ENCODE measurements around the gene UBAP1. TPM values are rescaled to one million over a fixed set of nuclear protein-coding genes. Genes with fewer than 3 reads are reported as not detected.

UBAP1 gene
- total RNA-seq, 1 donor from 2014 or later, result 32.5 TPM

DNA sequence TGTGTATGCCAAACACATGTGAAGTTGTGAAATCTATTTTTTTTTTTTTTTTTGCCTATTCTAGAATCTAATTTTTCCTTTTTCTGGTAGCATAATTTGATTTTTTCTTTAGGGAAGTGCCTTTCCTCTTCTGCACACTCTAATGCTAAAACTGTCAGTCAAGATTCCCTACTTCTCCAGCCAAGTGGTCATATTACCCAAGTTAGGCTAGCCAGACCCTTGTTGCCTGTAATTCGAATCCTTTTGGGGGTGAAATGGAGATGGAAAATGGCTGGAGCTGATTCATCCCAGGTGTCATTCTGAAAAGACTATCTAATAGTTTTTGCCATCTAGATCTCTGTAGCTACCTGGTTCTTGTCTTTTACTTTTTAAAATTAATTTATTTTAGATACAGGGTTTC lies 24.8 kb upstream of the UBAP1 start:
- H3K9me3 Mint-ChIP-seq (ENCODE audit: unreplicated experiment), result no peaks in the 10 kb centered on the region
- H3K4me1 Mint-ChIP-seq (ENCODE audit: unreplicated experiment), result peaks cover 15% of the 10 kb centered on the region
- DNase-seq (ENCODE audit: low spot score), result no peak
- TF ChIP-seq, protein P1, sequence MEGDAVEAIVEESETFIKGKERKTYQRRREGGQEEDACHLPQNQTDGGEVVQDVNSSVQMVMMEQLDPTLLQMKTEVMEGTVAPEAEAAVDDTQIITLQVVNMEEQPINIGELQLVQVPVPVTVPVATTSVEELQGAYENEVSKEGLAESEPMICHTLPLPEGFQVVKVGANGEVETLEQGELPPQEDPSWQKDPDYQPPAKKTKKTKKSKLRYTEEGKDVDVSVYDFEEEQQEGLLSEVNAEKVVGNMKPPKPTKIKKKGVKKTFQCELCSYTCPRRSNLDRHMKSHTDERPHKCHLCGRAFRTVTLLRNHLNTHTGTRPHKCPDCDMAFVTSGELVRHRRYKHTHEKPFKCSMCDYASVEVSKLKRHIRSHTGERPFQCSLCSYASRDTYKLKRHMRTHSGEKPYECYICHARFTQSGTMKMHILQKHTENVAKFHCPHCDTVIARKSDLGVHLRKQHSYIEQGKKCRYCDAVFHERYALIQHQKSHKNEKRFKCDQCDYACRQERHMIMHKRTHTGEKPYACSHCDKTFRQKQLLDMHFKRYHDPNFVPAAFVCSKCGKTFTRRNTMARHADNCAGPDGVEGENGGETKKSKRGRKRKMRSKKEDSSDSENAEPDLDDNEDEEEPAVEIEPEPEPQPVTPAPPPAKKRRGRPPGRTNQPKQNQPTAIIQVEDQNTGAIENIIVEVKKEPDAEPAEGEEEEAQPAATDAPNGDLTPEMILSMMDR (IDR thresholded peaks at IDR 0.05; ENCODE audit: unreplicated experiment), result no peak
- no peak overlapping the region for H3K27ac Mint-ChIP-seq (ENCODE audit: unreplicated experiment)
- no peaks in the 10 kb centered on the region for H3K36me3 Mint-ChIP-seq (ENCODE audit: low read depth, unreplicated experiment)
- no peak overlapping the region for H3K4me3 Mint-ChIP-seq (ENCODE audit: unreplicated experiment)
- no peaks in the 10 kb centered on the region for H3K27me3 Mint-ChIP-seq (ENCODE audit: unreplicated experiment)

DNA sequence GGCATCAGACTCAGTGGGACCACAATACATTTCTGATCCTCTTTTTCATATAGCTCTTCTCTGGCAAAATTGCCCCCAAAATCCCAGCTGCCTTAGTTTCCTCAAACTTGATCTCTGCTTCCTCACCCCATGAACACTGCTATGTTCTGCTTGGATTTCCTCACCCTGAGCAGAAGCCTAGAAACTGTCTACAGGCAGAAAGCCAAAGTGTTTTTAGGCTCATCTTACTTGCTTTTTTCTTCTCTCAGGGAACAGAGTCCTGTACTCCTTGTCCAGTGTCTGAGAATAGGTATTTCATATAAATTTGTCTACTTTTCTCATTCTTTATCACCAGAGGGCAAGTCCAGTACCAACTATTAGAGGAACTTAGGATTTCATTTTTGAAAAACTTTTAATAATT lies 21.5 kb upstream of the UBAP1 start:
- no peaks in the 10 kb centered on the region for H3K36me3 Mint-ChIP-seq (ENCODE audit: low read depth, unreplicated experiment)
- H3K4me3 Mint-ChIP-seq (ENCODE audit: unreplicated experiment), result no peak overlapping the region
- TF ChIP-seq, protein P1 (IDR thresholded peaks at IDR 0.05; ENCODE audit: unreplicated experiment), result no peak
- H3K4me1 Mint-ChIP-seq (ENCODE audit: unreplicated experiment), result no peaks in the 10 kb centered on the region
- H3K9me3 Mint-ChIP-seq (ENCODE audit: unreplicated experiment), result no peaks in the 10 kb centered on the region
- H3K27me3 Mint-ChIP-seq (ENCODE audit: unreplicated experiment), result no peaks in the 10 kb centered on the region
- no peak for DNase-seq (ENCODE audit: low spot score)
- no peak overlapping the region for H3K27ac Mint-ChIP-seq (ENCODE audit: unreplicated experiment)

DNA sequence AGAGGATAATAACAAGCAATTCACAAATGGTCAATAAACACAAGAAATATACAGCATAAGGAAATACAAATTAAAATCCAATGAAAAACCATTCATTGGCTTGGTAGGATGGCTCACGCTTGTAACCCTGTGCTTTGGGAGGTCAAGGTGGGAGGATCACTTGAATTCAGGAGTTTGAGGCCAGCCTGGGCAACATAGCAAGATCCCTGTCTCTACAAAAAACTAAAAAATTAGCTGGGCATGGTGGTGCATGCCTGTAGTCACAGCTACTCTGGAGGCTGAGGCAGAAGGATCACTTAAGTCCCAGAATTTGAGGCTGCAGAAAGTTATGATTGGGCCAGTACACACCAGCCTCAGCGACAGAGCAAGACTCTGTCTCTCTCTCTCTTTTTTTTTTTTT lies 20.9 kb upstream of the UBAP1 start:
- Mint-ChIP-seq H3K27ac (ENCODE audit: unreplicated experiment) (no peak overlapping the region), H3K4me1 (ENCODE audit: unreplicated experiment) (no peaks in the 10 kb centered on the region)
- TF ChIP-seq, protein P1 (IDR thresholded peaks at IDR 0.05; ENCODE audit: unreplicated experiment), result no peak

DNA sequence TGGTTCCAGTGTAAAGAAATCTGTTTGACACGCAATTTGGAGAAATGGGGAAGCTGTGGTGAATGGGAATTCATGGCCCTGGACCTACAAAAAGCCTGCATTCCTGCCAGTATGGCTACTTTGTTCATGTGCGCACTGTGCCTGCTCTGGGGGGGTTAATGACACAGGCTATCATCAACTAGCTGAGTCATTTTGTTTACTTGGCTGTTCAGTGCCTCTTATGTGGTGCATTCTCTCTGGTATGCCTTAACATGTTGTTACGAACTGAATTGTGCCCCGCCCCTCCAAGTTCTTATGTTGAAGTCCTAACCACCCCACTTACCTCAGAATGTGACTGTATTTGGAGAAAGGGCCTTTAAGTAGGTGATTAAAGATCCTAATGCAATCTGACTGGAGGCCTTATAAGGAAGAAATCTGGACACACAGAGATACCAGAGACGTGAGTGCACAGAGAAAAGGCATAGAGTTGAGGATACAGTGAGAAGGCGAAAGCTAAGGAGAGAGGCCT lies 20.4 kb upstream of the UBAP1 start:
- Mint-ChIP-seq H3K36me3 (ENCODE audit: low read depth, unreplicated experiment) (no peaks in the 10 kb centered on the region), H3K27ac (ENCODE audit: unreplicated experiment) (no peak overlapping the region), H3K4me1 (ENCODE audit: unreplicated experiment) (no peaks in the 10 kb centered on the region), H3K9me3 (ENCODE audit: unreplicated experiment) (no peaks in the 10 kb centered on the region), H3K27me3 (ENCODE audit: unreplicated experiment) (no peaks in the 10 kb centered on the region), H3K4me3 (ENCODE audit: unreplicated experiment) (no peak overlapping the region)
- TF ChIP-seq, protein P1 (IDR thresholded peaks at IDR 0.05; ENCODE audit: unreplicated experiment), result no peak
- DNase-seq (ENCODE audit: low spot score), result no peak

More for the DNA sequence above, 20.9 kb upstream of the UBAP1 start:
- Mint-ChIP-seq H3K36me3 (ENCODE audit: low read depth, unreplicated experiment) (no peaks in the 10 kb centered on the region), H3K4me3 (ENCODE audit: unreplicated experiment) (no peak overlapping the region), H3K9me3 (ENCODE audit: unreplicated experiment) (no peaks in the 10 kb centered on the region), H3K27me3 (ENCODE audit: unreplicated experiment) (no peaks in the 10 kb centered on the region)
- no peak for DNase-seq (ENCODE audit: low spot score)

DNA sequence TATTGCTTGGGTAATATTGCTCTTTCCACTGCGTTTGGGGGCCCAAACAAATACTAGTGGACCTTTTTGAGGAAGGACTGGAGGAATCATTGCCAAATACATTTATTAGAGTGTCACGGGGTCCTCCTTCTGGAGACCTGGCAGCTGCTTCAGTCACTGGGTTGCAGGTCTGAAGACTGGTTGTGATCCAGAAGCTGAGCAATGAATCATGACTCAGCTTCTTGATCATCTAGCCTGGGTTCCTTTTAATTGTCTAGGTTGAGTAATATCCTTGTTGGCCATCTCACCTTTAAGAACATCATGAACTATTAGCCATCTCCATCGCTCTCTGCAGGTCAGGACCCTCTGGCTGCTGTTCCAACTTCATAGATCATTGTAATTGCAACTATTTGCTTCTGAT lies 15.4 kb upstream of the UBAP1 start:
- Mint-ChIP-seq H3K9me3 (ENCODE audit: unreplicated experiment) (no peaks in the 10 kb centered on the region), H3K4me1 (ENCODE audit: unreplicated experiment) (no peaks in the 10 kb centered on the region), H3K27ac (ENCODE audit: unreplicated experiment) (no peak overlapping the region), H3K4me3 (ENCODE audit: unreplicated experiment) (no peak overlapping the region), H3K27me3 (ENCODE audit: unreplicated experiment) (no peaks in the 10 kb centered on the region), H3K36me3 (ENCODE audit: low read depth, unreplicated experiment) (no peaks in the 10 kb centered on the region)
- no peak for DNase-seq (ENCODE audit: low spot score)
- TF ChIP-seq, protein P1 (IDR thresholded peaks at IDR 0.05; ENCODE audit: unreplicated experiment), result no peak
